ENCODE measurements around the gene OR4K2. TPM values are rescaled to one million over a fixed set of nuclear protein-coding genes. Genes with fewer than 3 reads are reported as not detected.
A peak's percentile ranks its signal among the peaks of the same experiment; 100 is the strongest.
"Not testable (repeated sequence)": the region's sequence is repeated elsewhere in the genome, so short reads cannot be mapped to it uniquely, and the experiment has no call there.

The OR4K2 gene, protein sequence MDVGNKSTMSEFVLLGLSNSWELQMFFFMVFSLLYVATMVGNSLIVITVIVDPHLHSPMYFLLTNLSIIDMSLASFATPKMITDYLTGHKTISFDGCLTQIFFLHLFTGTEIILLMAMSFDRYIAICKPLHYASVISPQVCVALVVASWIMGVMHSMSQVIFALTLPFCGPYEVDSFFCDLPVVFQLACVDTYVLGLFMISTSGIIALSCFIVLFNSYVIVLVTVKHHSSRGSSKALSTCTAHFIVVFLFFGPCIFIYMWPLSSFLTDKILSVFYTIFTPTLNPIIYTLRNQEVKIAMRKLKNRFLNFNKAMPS
- total RNA-seq: not detected
- long read RNA-seq, donor 1: 0 reads
- long read RNA-seq, donor 2: 0 reads

- DNase-seq (ENCODE audit: low spot score): no peak
- intact Hi-C loops (cut with DNase I): no loop called here
Observed at GRCh38 chr14:19874842-19875241, at the start of gene OR4K2. TSS of gene OR4K2 (plus strand) at chr14:19875142. CDS start at chr14:19876268, 1,126 bp downstream.

DNA sequence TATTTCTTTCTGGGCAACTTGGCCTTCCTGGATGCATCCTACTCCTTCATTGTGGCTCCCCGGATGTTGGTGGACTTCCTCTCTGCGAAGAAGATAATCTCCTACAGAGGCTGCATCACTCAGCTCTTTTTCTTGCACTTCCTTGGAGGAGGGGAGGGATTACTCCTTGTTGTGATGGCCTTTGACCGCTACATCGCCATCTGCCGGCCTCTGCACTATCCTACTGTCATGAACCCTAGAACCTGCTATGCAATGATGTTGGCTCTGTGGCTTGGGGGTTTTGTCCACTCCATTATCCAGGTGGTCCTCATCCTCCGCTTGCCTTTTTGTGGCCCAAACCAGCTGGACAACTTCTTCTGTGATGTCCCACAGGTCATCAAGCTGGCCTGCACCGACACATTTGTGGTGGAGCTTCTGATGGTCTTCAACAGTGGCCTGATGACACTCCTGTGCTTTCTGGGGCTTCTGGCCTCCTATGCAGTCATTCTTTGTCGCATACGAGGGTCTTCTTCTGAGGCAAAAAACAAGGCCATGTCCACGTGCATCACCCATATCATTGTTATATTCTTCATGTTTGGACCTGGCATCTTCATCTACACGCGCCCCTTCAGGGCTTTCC lies 47.2 kb upstream of the OR4K2 start:
- DNase-seq (ENCODE audit: low spot score); intact Hi-C loops (cut with DNase I): not testable (repeated sequence)

DNA sequence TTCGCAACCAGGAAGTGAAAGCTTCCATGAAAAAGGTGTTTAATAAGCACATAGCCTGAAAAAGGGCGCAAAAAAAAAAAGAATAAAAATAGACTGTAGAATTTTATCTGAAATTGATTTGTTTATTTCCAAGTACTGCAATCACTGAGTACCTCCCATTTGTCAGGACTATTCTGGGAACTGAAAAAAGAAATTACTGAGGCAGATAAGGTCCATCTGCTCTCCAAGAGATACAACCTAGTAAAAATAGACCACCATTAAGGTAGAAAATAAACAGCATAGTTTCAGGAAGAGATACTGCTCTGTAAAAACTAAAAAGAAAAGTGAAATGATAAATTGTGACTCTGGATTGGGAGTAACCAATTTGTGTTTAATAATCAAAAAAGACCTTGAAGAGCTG lies 46.6 kb upstream of the OR4K2 start:
- intact Hi-C loops (cut with DNase I): no loop called here
- no peak for DNase-seq (ENCODE audit: low spot score)

GRCh38 chr14:19834203-19834848 lies 40.6 kb upstream of the OR4K2 start:
- DNase-seq (ENCODE audit: low spot score); intact Hi-C loops (cut with DNase I): not testable (repeated sequence)

DNA sequence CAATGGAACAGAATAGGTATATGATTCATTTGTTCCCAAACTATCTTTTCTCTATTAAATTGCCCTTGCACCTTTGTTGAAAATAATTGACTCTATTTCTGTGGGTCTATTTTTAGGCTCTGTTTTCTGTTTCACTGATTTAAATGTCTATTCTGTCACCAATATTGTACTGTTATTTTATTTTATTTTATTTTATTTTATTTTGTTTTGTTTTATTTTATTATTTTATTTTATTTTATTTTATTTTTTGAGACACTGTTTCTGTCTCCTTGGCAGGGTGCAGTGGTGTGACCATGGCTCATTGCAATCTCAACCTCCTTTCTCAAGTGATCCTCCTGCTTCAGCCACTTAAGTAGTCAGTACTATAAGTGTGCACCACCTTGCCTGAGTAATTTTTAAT lies 36.5 kb upstream of the OR4K2 start:
- DNase-seq (ENCODE audit: low spot score): no peak
- intact Hi-C loops (cut with DNase I): no loop called here

DNA sequence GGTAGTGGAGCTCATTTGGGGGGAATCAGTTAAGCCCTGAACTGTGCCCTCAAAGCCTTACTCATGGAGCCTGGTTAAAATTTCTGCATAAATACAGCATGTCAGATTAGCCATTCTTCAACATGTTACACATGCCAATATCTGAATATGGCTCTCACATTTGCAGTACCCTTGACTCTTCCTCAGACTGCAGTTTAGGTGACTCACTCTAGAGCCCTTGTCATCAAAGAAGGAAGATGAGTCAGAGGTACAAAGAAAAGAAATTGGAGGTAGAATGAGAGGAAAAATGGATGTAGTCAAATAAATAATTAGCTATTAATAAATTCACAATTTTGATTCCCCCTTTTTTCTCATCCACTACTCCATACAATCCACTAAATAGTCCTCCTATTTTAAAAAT lies 23.6 kb upstream of the OR4K2 start:
- intact Hi-C loops (cut with DNase I): no loop called here
- DNase-seq (ENCODE audit: low spot score): no peak

DNA sequence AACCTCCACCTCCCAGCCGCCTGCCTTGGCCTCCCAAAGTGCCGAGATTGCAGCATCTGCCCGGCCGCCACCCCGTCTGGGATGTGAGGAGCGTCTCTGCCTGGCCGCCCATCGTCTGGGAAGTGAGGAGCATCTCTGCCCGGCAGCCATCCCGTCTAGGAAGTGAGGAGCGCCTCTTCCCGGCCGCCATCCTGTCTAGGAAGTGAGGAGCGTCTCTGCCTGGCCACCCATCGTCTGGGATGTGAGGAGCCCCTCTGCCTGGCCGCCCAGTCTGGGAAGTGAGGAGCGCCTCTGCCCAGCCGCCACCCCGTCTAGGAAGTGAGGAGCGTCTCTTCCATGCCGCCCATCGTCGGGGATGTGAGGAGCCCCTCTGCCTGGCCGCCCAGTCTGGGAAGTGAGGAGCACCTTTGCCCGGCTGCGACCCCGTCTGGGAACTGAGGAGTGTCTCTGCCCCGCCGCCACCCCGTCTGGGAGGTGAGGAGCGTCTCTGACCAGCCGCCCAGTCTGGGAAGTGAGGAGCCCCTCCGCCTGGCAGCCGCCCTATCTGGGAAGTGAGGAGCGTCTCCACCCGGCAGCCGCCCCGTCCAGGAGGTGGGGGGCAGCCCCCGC lies 8.8 kb upstream of the OR4K2 start:
- peak; percentile 75 for DNase-seq (ENCODE audit: low spot score)
- intact Hi-C loops (cut with DNase I): not testable (repeated sequence)

- DNase-seq (ENCODE audit: low spot score): no peak
Observed at GRCh38 chr14:19873178-19873577, 1.8 kb upstream of the OR4K2 start.

GRCh38 chr14:19878029-19878642 lies 3.2 kb downstream of the OR4K2 start:
- intact Hi-C loops (cut with DNase I): no loop called here
- no peak for DNase-seq (ENCODE audit: low spot score)

More at GRCh38 chr14:19873178-19873577, 1.8 kb upstream of the OR4K2 start:
- intact Hi-C loops (cut with DNase I): no loop called here

GRCh38 chr14:19895282-19895681 lies 20.3 kb downstream of the OR4K2 start:
- no peak for DNase-seq (ENCODE audit: low spot score)
- intact Hi-C loops (cut with DNase I): no loop called here

DNA sequence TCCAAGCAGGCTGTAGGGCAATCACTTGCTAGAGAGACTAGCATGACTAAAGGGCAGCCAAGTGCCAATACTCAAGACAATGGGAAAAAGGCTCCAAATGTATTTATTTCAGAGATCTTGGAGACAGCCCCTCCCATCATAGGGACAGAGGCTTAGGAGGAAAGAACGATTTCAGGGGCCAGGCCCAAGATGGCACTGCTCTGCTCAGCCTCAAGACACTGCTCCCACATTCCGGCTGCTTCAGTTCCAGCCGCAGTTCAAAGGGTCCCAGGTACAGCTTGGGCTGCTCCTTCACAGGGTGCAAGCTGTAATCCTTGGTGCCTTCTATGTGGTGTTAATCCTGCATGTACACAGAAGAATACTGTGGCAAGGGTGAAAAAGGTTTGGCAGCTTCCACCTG lies 26.1 kb downstream of the OR4K2 start:
- intact Hi-C loops (cut with DNase I): no loop called here

GRCh38 chr14:19902409-19902808 lies 27.5 kb downstream of the OR4K2 start:
- DNase-seq (ENCODE audit: low spot score): no peak
- intact Hi-C loops (cut with DNase I): no loop called here

More for the DNA sequence above, 26.1 kb downstream of the OR4K2 start:
- no peak for DNase-seq (ENCODE audit: low spot score)

DNA sequence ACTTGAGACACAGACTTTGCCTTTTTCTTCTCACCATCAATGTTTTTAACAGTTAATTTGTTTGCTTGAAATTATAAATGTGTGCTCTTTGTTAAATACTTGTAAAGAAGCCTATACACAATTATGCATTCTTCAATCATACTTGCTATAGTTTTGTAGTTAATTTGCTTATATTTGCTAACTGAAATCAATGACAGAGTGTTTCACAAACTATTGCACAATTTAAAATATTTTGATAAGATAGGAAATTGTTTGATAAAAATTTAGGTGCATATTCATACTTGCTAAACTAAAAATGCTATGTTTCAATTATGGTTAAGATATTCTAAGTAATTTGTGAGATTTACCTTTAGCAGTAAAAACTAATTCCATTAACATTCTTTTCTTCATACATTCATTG lies 31.7 kb downstream of the OR4K2 start:
- intact Hi-C loops (cut with DNase I): no loop called here
- DNase-seq (ENCODE audit: low spot score): no peak

DNA sequence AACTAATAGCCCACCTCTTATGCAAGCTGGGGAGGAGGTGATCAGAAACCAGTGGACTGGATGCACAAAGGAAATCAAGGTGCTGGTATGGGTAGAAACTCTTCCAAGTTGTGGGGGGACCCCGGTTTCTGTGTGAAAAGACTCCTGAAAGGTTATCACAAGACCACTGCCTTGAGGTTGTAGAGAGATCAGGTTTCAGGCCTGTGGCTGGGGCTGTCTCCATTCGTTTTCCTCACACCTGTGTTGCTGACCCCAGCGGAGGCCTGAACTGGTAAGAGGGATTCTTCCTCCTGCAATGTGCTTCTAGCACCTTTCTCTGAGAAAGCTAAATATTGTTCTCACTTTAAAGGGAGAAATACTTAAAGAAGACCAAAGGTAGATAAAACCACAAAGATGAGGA lies 36.2 kb downstream of the OR4K2 start:
- intact Hi-C loops (cut with DNase I): no loop called here
- DNase-seq (ENCODE audit: low spot score): no peak

DNA sequence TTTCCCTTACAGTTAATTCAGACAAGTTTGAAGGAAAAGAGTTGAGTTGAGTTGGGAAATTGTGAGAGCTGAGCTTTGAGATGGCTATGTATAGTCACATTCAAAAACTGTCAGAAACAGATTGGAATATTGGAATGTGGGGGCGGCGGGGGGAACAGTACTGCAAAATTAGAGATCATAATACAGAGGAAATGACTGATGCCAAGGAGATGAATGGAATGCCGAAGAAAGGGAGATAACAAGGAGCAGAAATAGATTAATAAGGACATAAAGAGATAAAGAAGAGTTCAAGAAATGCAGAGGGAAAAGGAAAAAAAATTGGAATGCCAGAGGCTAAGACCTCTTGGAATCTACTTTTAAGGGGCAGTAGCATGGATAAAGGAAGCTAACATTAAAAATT lies 42.3 kb downstream of the OR4K2 start:
- intact Hi-C loops (cut with DNase I): no loop called here
- no peak for DNase-seq (ENCODE audit: low spot score)

DNA sequence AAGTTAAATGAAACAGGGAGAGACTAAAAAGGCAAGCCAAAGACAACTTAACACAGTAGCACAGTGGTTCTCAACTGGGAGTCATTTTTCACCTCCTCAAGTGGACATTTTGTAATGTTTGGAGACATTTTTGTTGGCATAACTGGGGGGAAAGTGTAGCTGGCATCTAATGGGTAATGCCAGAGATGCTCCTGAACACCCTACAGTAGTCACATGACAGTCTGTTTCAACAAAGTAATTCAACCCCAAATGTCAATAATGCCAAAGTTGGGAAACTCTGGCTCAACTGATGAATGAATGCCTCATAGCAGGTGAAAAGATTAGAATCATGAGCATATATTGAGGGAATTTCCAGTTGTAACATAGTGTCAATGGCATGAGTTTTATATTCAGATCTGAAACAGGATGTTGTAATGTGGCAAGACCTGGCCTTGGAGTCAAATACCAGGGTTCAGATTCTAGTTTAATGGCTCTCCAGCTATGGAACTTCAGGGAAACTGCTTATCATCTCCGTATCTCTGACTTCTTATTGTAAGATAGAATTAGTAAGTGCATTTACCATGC lies 43.1 kb downstream of the OR4K2 start:
- DNase-seq (ENCODE audit: low spot score): no peak
- intact Hi-C loops (cut with DNase I): no loop called here

DNA sequence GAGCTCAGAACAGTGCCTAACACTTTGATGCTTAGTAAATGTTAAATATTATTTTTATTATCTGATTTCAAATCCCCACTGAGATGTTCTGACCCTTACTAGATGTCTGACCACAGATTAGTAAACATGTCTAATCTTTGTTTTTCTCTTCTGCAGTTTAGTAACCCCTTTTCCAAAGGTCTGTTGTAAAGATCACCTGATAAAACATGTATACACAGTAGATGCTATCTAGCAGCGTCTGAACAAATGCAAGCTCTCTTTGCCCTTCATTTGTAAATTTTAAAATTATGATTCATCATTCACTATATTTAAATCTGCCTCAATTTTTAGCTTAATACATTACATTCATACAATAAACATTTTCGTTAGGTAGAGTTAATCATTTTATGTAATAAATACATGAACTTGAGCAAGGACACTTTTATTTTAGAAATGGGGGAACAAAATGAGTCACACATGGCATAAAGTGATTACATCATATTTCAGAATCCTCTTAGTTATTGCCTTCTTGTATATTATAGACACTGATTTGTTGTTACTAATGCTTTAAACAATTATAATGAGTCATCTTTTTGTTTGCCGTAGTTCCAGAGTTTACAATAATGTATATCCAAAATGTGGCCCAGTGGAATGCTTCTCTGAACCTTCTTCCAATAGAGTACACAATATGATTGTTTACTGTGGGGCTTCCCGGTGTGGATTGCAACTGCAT lies 43.8 kb downstream of the OR4K2 start:
- no peak for DNase-seq (ENCODE audit: low spot score)
- intact Hi-C loops (cut with DNase I): no loop called here

- intact Hi-C loops (cut with DNase I): no loop called here
- no peak for DNase-seq (ENCODE audit: low spot score)
Observed at GRCh38 chr14:19920021-19920657, 45.2 kb downstream of the OR4K2 start, which contains the start of gene OR4K5. TSS of gene OR4K5 (plus strand) at chr14:19920607. CDS start at chr14:19920607, 0 bp downstream.

Measured in posterior vena cava (tissue), 2 donors.